Calu3 (cell line): ENCODE data around the gene CA9. TPM values are rescaled to one million over a fixed set of nuclear protein-coding genes. Genes with fewer than 3 reads are reported as not detected.

Source experiments
- BruUV-seq: library from RNA; stranded (reverse); fragments of 400-500 nt; replicated peaks from 2 replicates; lab custom pipeline; 2021; lab: Mats Ljungman, UMichigan
- CTCF ChIA-PET: fragments of 300-600 bp; sonication (Branson Sonifier 250); formaldehyde crosslinking; loops from one replicate; lab custom pipeline; 2022; ENCODE audit warnings: antibody characterized with exemption; lab: Charles Lee
- DNase-seq: peaks from one replicate; pipeline ENCODE4 v3.0.0; 2022
- H3K27ac Mint-ChIP-seq: one replicate; pipeline ENCODE4 v1.8.0; 2022; ENCODE audit warnings: mixed read lengths; ENCODE audit not compliant: unreplicated experiment
- H3K27me3 Mint-ChIP-seq: one replicate; pipeline ENCODE4 v1.8.0; 2022; ENCODE audit warnings: mixed read lengths; ENCODE audit not compliant: unreplicated experiment
- H3K36me3 Mint-ChIP-seq: one replicate; pipeline ENCODE4 v1.8.0; 2022; ENCODE audit warnings: mild to moderate bottlenecking, moderate library complexity, mixed read lengths; ENCODE audit not compliant: insufficient read depth, unreplicated experiment
- H3K4me1 Mint-ChIP-seq: one replicate; pipeline ENCODE4 v1.8.0; 2022; ENCODE audit warnings: mild to moderate bottlenecking, low read depth, mixed read lengths; ENCODE audit not compliant: unreplicated experiment
- H3K4me3 Mint-ChIP-seq: one replicate; pipeline ENCODE4 v1.8.0; 2022; ENCODE audit warnings: mild to moderate bottlenecking, low read depth, moderate library complexity, mixed read lengths; ENCODE audit not compliant: unreplicated experiment
- H3K9me3 Mint-ChIP-seq: one replicate; pipeline ENCODE4 v1.8.0; 2022; ENCODE audit warnings: low read depth, mixed read lengths; ENCODE audit not compliant: unreplicated experiment
- CTCF ChIP-seq: fragments of 200-600 bp; IDR thresholded peaks from one replicate; pipeline ENCODE4 v1.8.0; 2022; ENCODE audit warnings: antibody characterized with exemption; ENCODE audit not compliant: unreplicated experiment
- intact Hi-C: fragments of 100-400 bp; cut with micrococcal nuclease; formaldehyde crosslinking; loops from one replicate; pipeline ENCODE4 v1.10.0; 2022; ENCODE audit not compliant: unreplicated experiment
- total RNA-seq: library from RNA; stranded (reverse); gene quantifications from 2 replicates; pipeline ENCODE4 v1.2.3, GENCODE V29; 2022

Gene CA9
- total RNA-seq, 1 experiment from 2014 or later, result 0.64 TPM

GRCh38 chr9:35683323-35683722, 9.6 kb downstream of the CA9 start:
- BruUV-seq, result no TSS peak
- no peak for TF ChIP-seq CTCF
- DNase-seq, result no peak
- Mint-ChIP-seq H3K4me3 (no peak overlapping the region), H3K27me3 (no peaks in the 10 kb centered on the region), H3K36me3 (peaks cover 32% of the 10 kb centered on the region), H3K9me3 (no peaks in the 10 kb centered on the region), H3K27ac (no peak overlapping the region), H3K4me1 (peaks cover 16% of the 10 kb centered on the region)
- intact Hi-C loops, result no loop called here
- CTCF ChIA-PET, result no interaction called here

- no peaks in the 10 kb centered on the region for H3K9me3 Mint-ChIP-seq
- H3K27me3 Mint-ChIP-seq, result no peaks in the 10 kb centered on the region
- CTCF ChIA-PET, result no interaction called here
- TF ChIP-seq CTCF, result no peak
- H3K36me3 Mint-ChIP-seq, result peaks cover 45% of the 10 kb centered on the region
- BruUV-seq, result no TSS peak
- peaks cover 16% of the 10 kb centered on the region for H3K4me1 Mint-ChIP-seq
- intact Hi-C loops, result no loop called here
- no peak overlapping the region for H3K4me3 Mint-ChIP-seq
- DNase-seq, result no peak
- no peak overlapping the region for H3K27ac Mint-ChIP-seq
These were observed 11.2 kb downstream of the CA9 start for GRCh38 chr9:35684921-35685320.

- TF ChIP-seq CTCF, result no peak
- no peak for DNase-seq
- H3K9me3 Mint-ChIP-seq, result no peaks in the 10 kb centered on the region
- intact Hi-C loops, result no loop called here
- no TSS peak for BruUV-seq
- H3K36me3 Mint-ChIP-seq, result peaks cover 48% of the 10 kb centered on the region
- H3K27me3 Mint-ChIP-seq, result no peaks in the 10 kb centered on the region
- H3K4me3 Mint-ChIP-seq, result no peak overlapping the region
- H3K27ac Mint-ChIP-seq, result no peak overlapping the region
- peaks cover 16% of the 10 kb centered on the region for H3K4me1 Mint-ChIP-seq
- CTCF ChIA-PET, result interaction anchor here (0.7 kb wide), 1 partner anchor 11 kb away, joined by 3 read pairs; no protein-coding TSS in a partner anchor
These were observed 11.8 kb downstream of the CA9 start for GRCh38 chr9:35685506-35685905.

GRCh38 chr9:35686222-35687203, 12.8 kb downstream of the CA9 start:
- intact Hi-C loops, result no loop called here
- H3K36me3 Mint-ChIP-seq, result peaks cover 58% of the 10 kb centered on the region
- DNase-seq, result no peak
- H3K4me1 Mint-ChIP-seq, result peaks cover 9% of the 10 kb centered on the region
- no peak for TF ChIP-seq CTCF
- no TSS peak for BruUV-seq
- no peak overlapping the region for H3K27ac Mint-ChIP-seq
- CTCF ChIA-PET, result interaction anchor here (0.6 to 0.7 kb wide), 2 partner anchors 10 to 75 kb away, joined by 3 to 6 read pairs; no protein-coding TSS in a partner anchor
- no peaks in the 10 kb centered on the region for H3K9me3 Mint-ChIP-seq
- H3K4me3 Mint-ChIP-seq, result no peak overlapping the region
- no peaks in the 10 kb centered on the region for H3K27me3 Mint-ChIP-seq
